Measurements from ENCODE around the gene LTF.

Gene LTF

DNA sequence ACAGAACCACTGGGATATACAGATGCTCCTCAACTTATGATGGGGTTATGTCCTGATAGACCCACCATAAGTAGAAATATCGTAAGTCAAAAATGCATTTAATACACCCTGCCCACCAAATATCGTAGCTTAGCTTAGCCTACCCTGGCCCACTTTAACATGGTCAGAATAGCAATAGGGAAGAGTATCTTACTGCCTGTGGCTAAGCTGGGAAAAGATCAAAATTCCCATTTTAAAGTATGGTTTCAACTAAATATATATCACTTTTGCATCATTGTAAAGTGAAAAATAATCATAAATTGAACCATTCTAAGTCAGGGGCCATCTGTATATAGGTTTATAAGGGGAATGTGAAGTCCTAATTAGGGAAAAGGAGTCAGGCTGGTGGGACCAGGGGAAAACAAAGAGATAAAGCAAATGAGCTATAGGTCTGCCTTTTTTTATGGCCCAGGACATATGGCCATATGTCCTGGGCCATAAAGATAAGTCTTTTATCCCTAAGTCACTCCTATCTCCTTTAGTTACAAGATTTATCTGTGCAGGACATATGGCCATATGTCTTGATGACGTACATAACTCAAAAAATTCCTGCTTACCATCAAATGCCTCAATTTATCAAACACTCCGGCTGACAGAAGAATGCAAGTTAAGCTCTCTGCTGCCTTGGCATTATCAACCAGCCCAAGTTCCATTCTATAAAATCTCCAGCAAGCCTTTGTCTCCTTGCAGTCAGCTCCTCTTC is 44.3 kb upstream of the LTF start:
- Histone ChIP-seq H3K9me3 (replicated peaks; ENCODE audit: insufficient read depth, low read length) (no peaks in the 10 kb centered on the region), H3K27me3 (replicated peaks; ENCODE audit: insufficient read depth, low read length) (no peaks in the 10 kb centered on the region), H4K20me1 (ENCODE audit: insufficient read depth, low read length) (no peaks in the 10 kb centered on the region), H3K9me2 (replicated peaks; ENCODE audit: insufficient read depth, low read length) (no peaks in the 10 kb centered on the region), H3K36me3 (replicated peaks; ENCODE audit: insufficient read depth, low read length) (no peaks in the 10 kb centered on the region), H3K27ac (ENCODE audit: low read length) (no peak overlapping the region), H3K4me1 (ENCODE audit: low read length) (peaks cover 17% of the 10 kb centered on the region), H3F3A (ENCODE audit: insufficient read depth, low read length) (no peaks in the 10 kb centered on the region), H2AFZ (ENCODE audit: low read length) (no peak overlapping the region), H3K79me2 (ENCODE audit: low read length) (no peaks in the 10 kb centered on the region), H3K4me2 (ENCODE audit: low read depth, low read length) (no peak overlapping the region), H3K9ac (ENCODE audit: low read length) (no peak overlapping the region), H3K4me3 (ENCODE audit: low read length) (no peak overlapping the region)
- TF ChIP-seq, protein P1, sequence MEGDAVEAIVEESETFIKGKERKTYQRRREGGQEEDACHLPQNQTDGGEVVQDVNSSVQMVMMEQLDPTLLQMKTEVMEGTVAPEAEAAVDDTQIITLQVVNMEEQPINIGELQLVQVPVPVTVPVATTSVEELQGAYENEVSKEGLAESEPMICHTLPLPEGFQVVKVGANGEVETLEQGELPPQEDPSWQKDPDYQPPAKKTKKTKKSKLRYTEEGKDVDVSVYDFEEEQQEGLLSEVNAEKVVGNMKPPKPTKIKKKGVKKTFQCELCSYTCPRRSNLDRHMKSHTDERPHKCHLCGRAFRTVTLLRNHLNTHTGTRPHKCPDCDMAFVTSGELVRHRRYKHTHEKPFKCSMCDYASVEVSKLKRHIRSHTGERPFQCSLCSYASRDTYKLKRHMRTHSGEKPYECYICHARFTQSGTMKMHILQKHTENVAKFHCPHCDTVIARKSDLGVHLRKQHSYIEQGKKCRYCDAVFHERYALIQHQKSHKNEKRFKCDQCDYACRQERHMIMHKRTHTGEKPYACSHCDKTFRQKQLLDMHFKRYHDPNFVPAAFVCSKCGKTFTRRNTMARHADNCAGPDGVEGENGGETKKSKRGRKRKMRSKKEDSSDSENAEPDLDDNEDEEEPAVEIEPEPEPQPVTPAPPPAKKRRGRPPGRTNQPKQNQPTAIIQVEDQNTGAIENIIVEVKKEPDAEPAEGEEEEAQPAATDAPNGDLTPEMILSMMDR (IDR thresholded peaks at IDR 0.05; ENCODE audit: low read length) = no peak
- no peak for TF ChIP-seq EZH2 (optimal IDR thresholded peaks at IDR 0.05; ENCODE audit: low read depth, low read length)
- TF ChIP-seq EZH2phosphoT487 (IDR thresholded peaks at IDR 0.05; ENCODE audit: low read length) = no peak
- DNase-seq = no peak

DNA sequence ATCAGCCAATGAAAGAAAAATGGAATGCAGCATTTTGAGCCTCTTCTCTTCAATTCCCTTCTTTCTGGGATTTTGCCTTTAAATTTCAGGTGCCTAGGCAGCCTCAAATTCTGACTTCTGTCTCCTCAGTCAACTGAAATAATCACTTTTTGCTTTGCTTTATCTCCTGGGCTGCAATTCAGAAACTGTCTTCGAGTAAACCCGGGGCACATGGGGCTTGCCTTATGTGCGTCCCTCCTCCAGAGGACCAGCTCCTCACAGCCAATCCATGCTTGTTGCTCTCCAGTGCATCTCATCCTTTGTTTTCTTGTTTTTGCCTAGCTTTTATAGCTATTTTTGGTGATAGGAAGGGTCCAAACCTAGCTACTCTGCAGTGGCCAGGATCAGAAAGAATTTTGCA is 41.8 kb upstream of the LTF start:
- DNase-seq = no peak
- no peaks in the 10 kb centered on the region for H3K36me3 ChIP-seq (replicated peaks; ENCODE audit: insufficient read depth, low read length)
- no peak overlapping the region for H3K9ac ChIP-seq (ENCODE audit: low read length)
- H4K20me1 ChIP-seq (ENCODE audit: insufficient read depth, low read length) = no peaks in the 10 kb centered on the region
- no peak overlapping the region for H3K4me2 ChIP-seq (ENCODE audit: low read depth, low read length)
- TF ChIP-seq, protein P1 (IDR thresholded peaks at IDR 0.05; ENCODE audit: low read length) = no peak
- TF ChIP-seq EZH2phosphoT487 (IDR thresholded peaks at IDR 0.05; ENCODE audit: low read length) (no peak), EZH2 (optimal IDR thresholded peaks at IDR 0.05; ENCODE audit: low read depth, low read length) (no peak)
- peaks cover 17% of the 10 kb centered on the region for H3K4me1 ChIP-seq (ENCODE audit: low read length)
- H3K27ac ChIP-seq (ENCODE audit: low read length) = no peak overlapping the region
- H3K79me2 ChIP-seq (ENCODE audit: low read length) = no peaks in the 10 kb centered on the region
- no peaks in the 10 kb centered on the region for H3K9me3 ChIP-seq (replicated peaks; ENCODE audit: insufficient read depth, low read length)
- H3K4me3 ChIP-seq (ENCODE audit: low read length) = no peak overlapping the region
- no peaks in the 10 kb centered on the region for H3K9me2 ChIP-seq (replicated peaks; ENCODE audit: insufficient read depth, low read length)
- H2AFZ ChIP-seq (ENCODE audit: low read length) = no peak overlapping the region
- no peaks in the 10 kb centered on the region for H3K27me3 ChIP-seq (replicated peaks; ENCODE audit: insufficient read depth, low read length)
- no peaks in the 10 kb centered on the region for H3F3A ChIP-seq (ENCODE audit: insufficient read depth, low read length)

DNA sequence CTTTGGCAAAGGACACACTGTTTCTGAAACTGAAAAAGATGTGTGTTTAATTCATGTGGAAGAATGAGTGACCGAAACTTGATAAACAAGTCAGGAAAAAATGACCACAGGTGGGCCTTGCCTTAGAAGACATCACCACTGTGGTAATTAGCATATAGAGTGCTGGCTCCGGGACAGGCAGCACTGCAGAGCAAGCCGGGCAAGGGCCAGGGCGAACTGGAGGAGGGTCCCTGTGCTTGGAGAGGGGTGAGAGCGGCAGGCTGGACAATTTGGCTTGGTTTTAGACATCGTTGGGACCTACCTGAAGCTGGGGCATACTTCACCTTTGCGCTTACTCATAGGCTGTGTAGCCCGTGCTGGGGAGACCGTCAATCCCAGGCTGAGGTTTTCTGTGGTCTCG is 41.2 kb upstream of the LTF start:
- peak overlapping the region; percentile 10; the same call in 1 of the 2 replicates for H3K27ac ChIP-seq (ENCODE audit: low read length)
- no peak for DNase-seq
- no peaks in the 10 kb centered on the region for H3K9me3 ChIP-seq (replicated peaks; ENCODE audit: insufficient read depth, low read length)
- H3K9me2 ChIP-seq (replicated peaks; ENCODE audit: insufficient read depth, low read length) = no peaks in the 10 kb centered on the region
- H4K20me1 ChIP-seq (ENCODE audit: insufficient read depth, low read length) = no peaks in the 10 kb centered on the region
- no peak for TF ChIP-seq EZH2 (optimal IDR thresholded peaks at IDR 0.05; ENCODE audit: low read depth, low read length)
- TF ChIP-seq, protein P1 (IDR thresholded peaks at IDR 0.05; ENCODE audit: low read length) = no peak
- no peak for TF ChIP-seq EZH2phosphoT487 (IDR thresholded peaks at IDR 0.05; ENCODE audit: low read length)
- no peaks in the 10 kb centered on the region for H3K36me3 ChIP-seq (replicated peaks; ENCODE audit: insufficient read depth, low read length)
- H3K4me3 ChIP-seq (ENCODE audit: low read length) = no peak overlapping the region
- H3K27me3 ChIP-seq (replicated peaks; ENCODE audit: insufficient read depth, low read length) = no peaks in the 10 kb centered on the region
- H3K79me2 ChIP-seq (ENCODE audit: low read length) = no peaks in the 10 kb centered on the region
- peaks cover 20% of the 10 kb centered on the region for H3K4me1 ChIP-seq (ENCODE audit: low read length)
- no peak overlapping the region for H3K9ac ChIP-seq (ENCODE audit: low read length)
- no peaks in the 10 kb centered on the region for H3F3A ChIP-seq (ENCODE audit: insufficient read depth, low read length)
- H3K4me2 ChIP-seq (ENCODE audit: low read depth, low read length) = no peak overlapping the region
- H2AFZ ChIP-seq (ENCODE audit: low read length) = no peak overlapping the region
